Activated CD4-positive, CD25-positive, alpha-beta regulatory T cell treated with anti-CD3 and anti-CD28 coated beads, Interleukin-2, amount 50 U/mL, for 24 hours (primary cell): ENCODE data around the gene GABRP.
"Not testable (repeated sequence)": the region's sequence is repeated elsewhere in the genome, so short reads cannot be mapped to it uniquely, and the experiment has no call there.

Experiments
- ATAC-seq, 2 donors: fragments of 150-1000 bp; cut with Tn5 transposase; one replicate each; pipeline ENCODE4 v1.10.0; 2021; ENCODE audit warnings: mild to moderate bottlenecking in 1 of 2, moderate library complexity in 1 of 2

Gene GABRP

DNA sequence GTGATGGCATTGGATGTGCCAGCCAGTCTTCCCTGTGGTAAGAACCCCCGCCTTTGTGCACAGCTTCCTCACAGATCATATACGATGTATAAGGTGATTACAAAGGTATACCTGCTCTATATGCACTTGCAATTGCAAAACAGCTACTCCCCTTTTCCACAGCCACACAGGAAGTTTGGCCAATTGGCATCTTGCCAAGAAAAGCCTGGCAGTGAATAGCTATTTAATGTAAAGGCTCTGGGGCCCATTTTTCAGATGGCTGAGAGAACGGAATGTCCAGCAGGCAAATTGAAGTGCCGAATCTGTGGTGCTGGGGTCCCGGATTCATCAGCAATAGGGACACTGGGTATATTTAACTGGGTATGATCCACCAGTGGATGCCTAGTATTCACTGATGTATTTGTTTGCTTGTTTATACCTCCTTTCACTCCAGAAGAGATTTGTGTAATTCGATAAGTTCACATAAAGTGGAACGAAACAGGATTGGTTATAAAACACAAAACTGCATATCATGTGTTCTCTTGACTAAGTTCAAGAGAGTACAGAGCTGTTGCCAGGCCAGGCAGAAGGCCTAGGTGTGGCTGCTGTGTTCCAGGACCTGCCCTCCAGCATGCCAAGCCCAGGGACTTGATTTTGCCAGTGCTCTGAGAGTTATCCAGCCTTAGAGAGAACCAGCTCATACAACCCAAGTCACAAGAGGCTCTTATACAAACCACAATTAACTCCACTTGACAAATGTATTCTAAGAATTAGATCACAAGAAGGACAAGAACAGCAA lies 27.7 kb upstream of the GABRP start:
- ATAC-seq, result no peak

- no peak for ATAC-seq
Measured at GRCh38 chr5:170756691-170757090, 26.8 kb upstream of the GABRP start.

DNA sequence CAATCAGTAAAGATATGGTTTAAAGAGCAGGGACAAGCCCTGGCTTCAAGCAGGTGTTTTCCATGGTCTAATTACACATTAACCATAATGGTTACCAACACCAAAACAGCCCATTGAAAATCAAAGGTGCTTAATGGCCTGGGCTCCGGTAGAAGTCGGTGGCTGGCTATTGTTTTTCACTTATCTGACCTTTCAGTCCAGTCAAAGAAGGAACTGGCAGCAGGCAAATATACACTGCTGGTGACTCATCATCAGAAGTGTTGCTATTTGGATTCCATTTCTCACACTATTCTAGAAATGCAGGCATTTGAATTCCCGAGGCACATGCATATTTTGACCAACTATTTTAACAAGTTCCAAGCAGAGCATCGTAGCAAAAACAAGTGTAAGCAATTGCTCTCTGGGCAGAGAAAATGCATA lies 26.3 kb upstream of the GABRP start:
- ATAC-seq, result no peak

GRCh38 chr5:170757669-170758068 lies 25.9 kb upstream of the GABRP start:
- ATAC-seq, result no peak

GRCh38 chr5:170758481-170758880 lies 25.0 kb upstream of the GABRP start:
- ATAC-seq, result no peak

DNA sequence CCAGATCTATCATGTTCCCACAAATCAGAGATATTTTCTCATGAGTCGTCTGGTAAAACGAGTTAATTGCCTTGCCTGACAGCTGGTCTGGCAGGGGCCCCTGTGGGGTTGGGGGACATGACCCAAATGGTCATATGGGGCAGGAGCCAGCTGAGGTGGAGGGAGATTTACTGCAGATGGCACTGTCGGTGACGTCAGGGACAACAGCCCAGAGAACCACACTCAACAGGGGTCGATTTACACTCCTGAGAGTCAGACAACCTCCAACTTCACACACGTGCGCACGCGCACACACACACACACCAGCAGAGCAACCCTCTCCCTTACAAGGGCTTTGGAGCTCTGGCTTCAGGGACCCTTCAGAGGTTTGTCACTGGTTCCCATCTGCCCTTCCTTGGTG lies 23.4 kb upstream of the GABRP start:
- ATAC-seq, result no peak

- no peak for ATAC-seq
Measured at GRCh38 chr5:170761048-170761707, 22.3 kb upstream of the GABRP start.

DNA sequence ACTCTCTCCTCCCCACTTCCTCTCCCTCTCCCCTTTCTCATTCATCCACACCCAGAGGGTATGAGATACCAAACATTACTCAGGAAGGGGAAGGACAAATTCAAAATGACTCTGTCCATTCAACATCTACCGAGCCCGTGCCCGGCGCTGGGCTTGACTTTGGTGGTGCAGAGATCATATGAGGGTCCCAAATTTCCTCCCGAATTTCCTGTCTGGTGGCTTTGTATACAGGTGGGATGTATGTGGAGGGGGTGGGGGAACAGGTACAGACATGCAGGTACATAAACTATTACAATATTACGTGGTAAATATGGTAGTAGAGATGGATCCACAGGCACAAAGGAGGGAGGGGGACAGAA lies 21.8 kb upstream of the GABRP start:
- no peak for ATAC-seq

GRCh38 chr5:170762298-170762697 lies 21.2 kb upstream of the GABRP start:
- ATAC-seq, result not testable (repeated sequence)

- ATAC-seq, result not testable (repeated sequence)
Measured at GRCh38 chr5:170765868-170766267, 17.7 kb upstream of the GABRP start.

DNA sequence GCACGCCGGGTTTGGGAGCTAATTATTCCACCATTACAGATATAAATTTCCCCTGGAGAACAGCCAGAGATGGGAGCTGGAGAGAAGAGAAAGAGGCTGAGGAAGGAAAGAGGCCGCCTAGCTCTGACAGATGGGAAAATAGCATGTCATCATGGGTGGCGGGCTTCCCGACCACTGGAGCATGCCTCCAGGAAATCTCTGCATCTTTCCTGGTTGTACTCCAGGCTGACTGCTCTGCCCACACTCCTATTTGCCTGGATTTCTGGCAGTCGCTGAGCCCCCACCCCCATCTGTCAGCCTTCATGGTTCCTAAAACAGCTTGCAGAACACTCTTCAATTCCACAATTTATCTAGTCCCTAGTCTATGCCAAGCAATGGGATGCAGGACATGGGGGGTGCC lies 14.3 kb upstream of the GABRP start:
- no peak for ATAC-seq

DNA sequence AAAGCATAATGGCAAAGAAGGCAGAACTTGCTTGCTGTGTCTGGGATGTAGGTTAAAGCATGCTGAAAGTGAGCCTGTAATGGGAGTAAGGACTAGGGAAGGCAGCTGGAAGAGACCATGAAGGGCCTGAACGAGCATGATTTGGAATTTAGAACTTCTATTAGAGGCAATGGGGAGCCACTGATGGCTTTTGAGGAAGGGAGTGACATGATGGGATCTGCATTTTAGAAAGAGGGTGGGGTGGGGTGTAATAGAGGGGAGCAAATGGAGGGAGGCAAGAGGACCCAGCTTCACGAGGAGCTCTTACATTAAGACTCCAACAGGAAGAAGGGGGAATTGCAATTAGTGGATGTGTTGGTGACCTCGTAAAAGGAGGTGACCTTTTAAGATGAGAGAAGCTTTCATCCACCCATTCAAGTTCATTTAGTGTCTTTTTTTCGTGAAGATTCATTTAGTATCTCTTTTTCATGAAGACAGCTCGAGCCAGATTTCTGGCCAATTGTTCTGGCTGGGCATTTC lies 13.6 kb upstream of the GABRP start:
- no peak for ATAC-seq

- no peak for ATAC-seq
Measured at GRCh38 chr5:170771496-170771895, 12.0 kb upstream of the GABRP start.

DNA sequence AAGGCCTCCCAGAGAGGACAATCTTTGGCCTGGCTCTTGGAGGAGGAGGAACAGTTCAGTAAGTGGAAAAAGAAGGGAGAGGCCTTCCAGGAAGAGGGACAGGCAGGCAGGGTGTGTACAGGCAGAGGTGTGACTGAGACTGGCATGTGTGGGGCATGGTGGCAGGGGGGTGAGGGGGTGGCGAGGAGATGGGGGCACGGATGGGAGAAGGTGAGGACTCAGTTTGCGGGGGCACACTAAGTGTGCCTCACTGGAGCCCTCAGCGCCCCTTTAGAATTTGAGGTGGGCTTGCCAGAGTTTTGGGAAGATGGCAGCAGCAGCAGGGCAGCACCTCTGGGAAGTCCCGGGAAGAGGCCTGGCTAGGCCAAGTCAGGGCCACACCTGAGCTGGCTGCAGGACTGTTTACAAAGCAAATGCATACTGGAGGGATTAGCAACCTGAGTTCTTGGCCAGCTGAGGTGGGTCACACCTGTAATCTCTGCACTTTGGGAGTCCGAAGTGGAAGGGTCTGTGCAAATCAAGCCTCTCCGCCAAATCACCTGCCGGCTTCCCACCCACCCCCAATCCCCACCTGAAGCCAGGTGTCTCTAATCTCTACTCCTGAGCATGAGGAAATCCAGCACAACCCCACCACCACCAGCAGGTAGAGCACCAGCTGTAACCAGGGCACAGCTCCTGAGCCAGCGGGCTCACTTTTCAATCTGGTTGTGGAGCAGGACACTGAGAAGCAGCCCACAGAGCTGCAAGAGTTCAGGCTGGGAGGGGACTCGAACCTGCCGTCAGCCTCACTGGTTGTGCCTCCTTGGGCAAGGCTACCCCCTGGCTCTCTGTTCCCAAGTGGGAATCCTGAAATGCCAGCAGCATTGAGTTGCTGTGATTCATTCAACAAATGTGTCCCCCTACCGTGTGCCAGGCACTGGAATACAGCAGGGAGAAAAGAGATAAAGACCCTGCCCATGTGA lies 10.2 kb upstream of the GABRP start:
- ATAC-seq, result no peak

- no peak for ATAC-seq
Measured at GRCh38 chr5:170774831-170775230, 8.7 kb upstream of the GABRP start.

GRCh38 chr5:170781946-170782345 lies 1.6 kb upstream of the GABRP start:
- ATAC-seq, result no peak

DNA sequence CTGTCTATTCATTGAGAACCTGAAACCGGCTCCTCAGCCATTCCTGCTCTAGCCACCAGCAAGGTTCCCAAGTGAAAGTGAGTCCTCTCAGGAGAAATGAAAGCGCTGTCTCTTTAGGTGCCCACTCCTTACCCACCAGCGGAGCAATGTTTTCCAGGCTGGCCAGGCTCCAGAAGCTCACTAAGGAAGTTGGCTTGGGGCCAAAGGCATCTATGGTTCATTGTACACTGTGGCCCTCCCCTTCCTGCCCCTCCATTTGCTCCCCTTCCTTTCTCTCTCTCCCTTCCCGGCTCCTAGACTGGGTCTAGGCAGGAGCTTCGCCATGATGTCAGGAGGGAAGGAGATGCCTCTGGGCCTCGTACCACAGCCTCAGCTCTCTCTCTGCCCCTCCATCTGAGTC lies 1.1 kb upstream of the GABRP start:
- ATAC-seq, result no peak

DNA sequence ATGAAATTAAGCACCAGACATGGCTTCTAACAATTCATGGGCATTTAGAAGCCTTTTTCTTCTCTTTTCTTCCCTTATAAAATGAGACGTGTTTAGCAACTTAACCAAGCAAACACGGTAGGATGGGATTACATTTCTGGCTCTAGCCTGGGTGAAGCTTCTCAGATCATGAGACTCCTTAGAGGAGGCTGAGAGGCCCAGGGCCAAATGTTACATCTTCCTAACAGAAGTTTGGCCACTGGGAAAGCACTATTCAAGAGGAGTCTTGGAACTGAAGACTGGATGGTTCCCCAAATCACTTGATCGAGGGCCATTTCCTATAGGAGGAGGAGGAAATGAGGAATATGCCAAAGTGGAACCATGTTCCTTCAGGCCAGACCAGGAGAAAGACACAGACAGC lies 1.9 kb downstream of the GABRP start:
- ATAC-seq, result no peak

DNA sequence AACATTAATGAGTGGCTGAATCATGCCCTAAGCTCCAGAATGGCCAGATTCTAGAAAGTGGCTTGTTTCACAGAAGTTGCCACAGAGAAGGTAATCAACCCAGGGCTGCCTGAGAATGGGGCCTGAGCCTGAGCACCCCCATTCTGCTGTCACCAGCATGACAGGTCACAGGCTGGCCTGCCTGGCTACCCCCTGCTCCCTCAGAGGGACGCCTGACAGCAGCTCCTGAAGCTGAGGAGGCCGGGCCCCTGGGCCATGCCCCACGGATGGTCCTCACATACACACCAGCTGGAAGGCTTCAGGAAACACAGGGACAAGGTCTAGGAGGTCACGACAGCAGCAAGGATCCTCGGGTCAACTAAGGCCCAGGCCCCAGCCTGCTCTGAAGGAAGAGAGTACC lies 3.7 kb downstream of the GABRP start:
- ATAC-seq, result no peak

DNA sequence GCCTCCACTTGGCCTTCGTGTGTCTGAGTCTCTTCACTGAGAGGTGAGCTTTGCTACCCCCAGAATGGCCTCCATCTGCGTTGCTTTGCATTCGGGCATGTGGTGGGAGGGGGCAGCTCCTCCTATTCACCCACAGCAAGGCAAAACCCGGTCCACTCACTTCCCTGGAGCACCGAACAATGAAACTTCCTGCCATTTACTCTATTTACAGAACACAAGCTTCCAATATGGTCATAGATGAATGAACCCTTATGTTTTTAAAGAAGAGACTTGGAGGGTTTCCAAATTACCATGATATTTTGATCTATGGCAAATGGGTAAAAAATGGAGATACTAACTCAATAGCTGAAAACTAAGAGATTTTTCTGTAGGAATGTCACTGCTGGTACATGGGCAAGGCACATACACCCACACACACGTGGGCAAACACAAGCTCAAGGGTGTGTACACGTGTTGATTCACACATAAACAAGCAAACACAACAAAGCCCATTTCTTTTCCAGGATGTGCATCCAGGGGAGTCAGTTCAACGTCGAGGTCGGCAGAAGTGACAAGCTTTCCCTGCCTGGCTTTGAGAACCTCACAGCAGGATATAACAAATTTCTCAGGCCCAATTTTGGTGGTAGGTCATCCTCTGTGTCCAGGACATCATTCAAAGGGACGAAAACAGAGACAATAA lies 5.2 kb downstream of the GABRP start:
- ATAC-seq, result no peak

DNA sequence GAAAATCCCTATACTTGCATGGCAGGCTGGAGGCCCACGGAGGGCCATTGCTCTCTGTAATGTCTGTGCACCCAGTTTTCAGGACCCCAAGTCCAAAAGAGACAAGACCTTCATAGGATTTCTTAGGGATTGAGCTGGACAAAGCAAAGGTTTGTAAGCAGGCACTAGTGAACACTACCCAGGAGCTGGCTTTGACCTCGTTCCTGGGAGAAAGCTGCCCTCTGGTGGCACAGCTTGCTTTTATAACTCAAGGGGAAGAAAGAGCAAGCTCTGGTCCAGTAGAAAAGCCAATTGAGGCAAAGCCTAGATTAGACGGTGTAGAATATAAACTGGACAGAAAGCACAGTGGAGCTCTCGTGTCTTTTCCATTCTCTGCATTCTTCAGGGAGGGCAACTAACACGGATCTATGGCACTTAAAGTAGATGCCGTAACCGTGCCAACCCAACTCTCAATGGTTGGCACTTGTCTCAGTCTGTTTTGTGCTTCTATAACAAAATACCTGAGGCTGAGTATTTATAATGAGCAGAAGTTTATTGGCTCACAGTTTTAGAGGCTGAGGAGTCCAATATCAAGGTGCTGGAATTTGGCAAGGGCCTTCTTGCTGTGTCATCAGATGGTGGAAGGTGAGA lies 7.9 kb downstream of the GABRP start:
- no peak for ATAC-seq

- ATAC-seq, result no peak
Measured at GRCh38 chr5:170792878-170793277, 9.4 kb downstream of the GABRP start.
